Activated CD8-positive, alpha-beta memory T cell treated with anti-CD3 and anti-CD28 coated beads, Interleukin-2, amount 50 U/mL, for 1 hour (primary cell): ENCODE data around the gene EGLN2.
"Not testable (repeated sequence)": the region's sequence is repeated elsewhere in the genome, so short reads cannot be mapped to it uniquely, and the experiment has no call there.

Experiments used
- DNase-seq: peaks from one replicate; pipeline ENCODE4 v3.0.0-alpha.2; 2020; ENCODE audit errors: extremely low read depth

The EGLN2 gene

DNA sequence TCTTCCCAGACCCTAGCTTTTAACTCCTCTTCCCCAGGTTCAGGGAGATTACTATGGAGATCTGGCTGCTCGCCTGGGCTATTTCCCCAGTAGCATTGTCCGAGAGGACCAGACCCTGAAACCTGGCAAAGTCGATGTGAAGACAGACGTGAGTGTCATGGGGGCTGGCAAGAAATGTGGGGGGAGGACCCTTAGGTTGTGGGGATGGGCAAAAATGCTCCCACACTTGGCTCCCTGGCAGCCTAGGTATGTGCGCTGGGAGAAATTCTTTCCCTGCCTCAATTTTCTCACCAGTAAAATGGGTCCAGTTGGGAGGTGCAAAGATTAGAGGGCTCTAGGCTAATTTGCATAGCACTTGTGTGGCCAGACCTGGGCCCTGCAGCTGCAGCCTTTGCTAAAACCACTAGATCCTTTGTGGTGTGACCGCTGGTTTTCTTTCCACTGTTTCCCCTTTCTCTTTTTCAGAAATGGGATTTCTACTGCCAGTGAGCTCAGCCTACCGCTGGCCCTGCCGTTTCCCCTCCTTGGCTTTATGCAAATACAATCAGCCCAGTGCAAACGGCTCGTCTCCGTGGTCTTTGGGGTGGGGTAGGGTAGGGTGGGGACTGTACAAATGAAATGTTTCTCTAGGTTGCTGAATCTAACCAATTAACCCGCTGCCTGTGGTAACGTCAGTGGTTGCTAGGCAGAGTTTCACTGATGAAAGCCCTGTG lies 21.9 kb upstream of the EGLN2 start:
- DNase-seq, result peak; percentile 68

DNA sequence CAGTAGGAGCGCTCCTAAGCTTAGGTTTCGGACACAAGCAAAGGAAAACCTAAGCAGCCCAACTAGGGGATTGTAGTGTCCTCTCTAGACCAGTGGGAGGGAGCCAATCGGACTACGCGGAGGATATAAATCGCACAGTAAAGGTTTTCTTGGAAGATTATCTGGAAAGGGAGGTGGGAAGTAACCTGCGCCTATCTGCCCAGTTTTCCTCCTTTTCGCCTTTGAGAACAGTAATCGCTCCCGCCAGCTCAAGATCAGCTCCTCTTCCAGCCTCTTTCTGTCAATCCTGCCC lies 21.4 kb upstream of the EGLN2 start:
- DNase-seq, result no peak

DNA sequence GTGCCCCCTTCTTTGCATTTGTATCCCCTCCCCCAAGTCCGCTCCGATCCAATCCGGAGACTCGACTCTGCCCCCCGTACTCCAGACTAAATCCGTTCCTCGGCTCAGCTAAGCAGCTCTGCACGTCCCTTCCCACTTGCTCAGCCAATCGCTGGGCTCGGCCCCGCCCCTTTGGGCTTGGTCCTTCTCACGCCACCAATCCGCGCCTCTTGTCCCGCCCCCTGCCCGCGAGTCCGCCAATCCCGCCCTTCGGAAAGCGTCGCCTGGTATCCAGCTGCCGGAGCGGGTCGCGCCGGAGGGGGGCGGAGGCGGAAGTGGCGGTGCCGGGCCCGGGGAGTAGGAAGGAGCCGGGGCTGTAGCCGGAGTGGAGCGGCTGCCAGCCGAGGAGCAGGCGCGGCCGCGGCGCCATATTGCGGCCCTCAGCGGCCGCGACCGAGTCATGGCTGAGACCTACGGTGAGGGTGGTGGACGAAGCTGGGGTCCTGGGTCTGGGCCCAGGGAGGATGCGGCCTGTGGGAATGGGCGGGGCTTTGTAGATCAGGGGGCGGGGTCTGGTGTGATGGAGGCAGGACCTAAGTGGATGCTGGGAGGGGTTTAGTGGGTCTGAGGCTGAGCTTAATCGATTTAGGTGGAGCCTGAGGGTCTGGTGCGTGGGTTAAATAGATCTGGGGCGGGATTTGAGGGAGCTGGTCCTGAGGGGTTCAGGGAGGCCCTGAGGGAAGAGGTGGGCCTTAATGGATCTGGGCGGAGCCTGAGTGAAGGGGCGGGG lies 20.9 kb upstream of the EGLN2 start, which contains the start of gene RAB4B:
RAB4B (plus strand) TSS at position 311 of the 769 bp plus-strand sequence; CDS start at position 440, 129 bp downstream.
- DNase-seq, result peak; percentile 99

DNA sequence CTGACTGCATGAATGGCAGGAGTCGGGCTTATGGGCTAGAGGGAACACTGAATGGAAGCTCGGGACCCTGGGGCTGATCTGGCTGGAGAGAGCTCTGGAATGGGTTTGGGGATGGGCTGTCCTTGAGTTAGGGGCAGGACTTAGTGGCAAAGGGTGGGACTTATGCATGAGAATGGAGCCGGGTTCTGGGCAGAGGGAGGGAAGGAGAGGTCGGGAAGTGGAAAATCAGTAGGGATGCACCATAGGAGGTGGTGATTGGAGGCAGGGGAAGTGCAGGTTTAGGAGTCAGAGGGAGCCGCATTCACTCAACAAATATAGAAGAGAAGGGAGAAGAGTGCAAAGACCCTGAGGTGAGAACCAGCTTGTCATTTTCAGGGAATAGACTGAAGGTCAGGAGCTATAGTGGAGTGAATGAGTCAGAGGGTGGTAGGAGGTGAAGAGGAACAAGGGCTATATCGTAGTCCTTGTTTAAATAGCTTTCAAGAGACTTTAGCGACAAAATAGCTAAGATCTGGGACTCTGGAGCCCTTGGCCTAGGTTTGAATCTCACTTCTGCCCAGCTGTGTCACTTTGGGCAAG lies 20.2 kb upstream of the EGLN2 start:
- no peak for DNase-seq

DNA sequence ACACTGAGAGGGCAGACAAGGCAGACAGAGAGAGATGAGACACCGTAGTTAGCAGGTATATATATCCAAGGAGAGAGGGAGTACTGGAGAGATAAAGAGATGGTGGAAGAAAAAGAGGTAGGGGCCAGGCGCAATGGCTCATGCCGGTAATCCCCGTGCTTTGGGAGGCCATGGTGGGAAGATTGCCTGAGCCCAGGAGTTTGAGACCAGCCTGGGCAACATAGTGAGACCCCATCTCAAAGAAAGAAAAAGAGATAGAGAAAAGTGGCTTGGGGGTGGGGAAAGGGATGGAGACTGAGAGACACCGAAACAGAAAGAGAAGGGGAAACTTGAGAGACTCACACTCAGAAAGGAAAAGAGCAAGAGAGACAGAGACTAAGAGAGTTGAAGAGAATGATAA lies 18.4 kb upstream of the EGLN2 start:
- DNase-seq, result no peak

DNA sequence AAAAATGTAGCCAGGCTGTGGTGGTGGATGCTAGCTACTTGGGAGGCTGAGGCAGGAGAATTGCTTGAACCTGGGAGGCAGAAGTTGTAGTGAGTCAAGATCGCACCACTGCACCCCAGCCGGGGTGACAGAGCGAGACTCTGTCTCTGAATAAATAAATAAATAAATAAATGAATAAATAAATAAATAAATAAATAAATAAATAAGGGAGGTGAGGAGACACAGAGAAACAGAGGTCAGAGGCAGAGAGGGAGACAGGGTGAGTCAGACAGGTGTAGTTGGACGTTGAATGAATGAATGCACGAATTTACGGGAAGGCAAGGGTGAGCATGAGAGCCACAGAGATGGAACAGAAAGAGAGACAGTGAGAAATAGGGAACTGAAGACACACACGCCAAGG lies 17.9 kb upstream of the EGLN2 start:
- DNase-seq, result no peak

DNA sequence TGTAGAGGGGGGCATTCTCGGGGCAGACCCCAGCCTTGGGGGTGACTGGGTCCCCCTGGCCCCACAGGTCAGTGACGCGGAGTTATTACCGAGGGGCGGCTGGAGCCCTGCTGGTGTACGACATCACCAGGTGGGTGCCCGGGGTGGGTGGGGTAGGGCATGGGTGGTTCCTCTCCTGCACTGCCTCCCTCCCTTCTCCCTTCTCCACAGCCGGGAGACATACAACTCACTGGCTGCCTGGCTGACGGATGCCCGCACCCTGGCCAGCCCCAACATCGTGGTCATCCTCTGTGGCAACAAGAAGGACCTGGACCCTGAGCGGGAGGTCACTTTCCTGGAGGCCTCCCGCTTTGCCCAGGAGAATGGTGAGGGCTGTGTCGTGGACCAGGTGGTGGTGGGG lies 15.3 kb upstream of the EGLN2 start:
- DNase-seq, result no peak

DNA sequence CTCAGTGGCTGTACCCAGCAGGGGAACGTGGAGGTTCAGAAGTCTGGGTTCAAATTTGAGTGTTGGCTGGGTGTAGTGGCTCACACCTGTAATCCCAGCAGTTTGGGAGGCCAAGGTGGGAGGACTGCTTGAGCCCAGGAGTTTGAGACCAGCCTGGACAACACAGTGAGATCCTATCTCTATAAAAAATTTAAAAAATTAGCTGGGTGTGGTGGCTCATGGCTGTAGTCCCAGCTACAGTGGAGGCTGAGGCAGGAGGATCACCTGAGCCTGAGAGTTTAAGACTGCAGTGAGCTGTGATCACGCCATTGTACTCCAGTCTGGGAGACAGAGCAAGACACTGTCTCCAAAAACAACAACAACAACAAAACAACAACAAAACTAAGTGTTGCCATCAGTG lies 14.8 kb upstream of the EGLN2 start:
- not testable (repeated sequence) for DNase-seq

DNA sequence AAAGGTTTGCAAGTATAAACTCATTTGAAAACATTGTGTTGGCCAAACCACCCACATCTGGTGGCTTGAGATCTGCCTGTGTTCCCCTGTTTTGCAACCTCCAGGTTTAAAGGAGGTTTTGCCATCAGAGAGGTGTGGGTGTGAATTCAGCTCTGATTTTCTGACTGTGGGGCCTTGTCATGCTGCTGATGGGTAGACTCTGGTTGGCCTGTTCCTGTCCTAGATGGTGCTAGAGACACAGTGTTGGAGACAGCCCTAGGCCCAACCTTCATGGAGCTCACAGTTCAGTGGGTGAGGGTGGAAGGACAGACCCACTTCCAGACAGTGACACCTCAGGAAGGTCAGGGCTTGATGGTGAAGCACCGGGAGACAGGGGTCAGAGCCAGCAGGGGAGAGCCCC lies 13.5 kb upstream of the EGLN2 start:
- no peak for DNase-seq

DNA sequence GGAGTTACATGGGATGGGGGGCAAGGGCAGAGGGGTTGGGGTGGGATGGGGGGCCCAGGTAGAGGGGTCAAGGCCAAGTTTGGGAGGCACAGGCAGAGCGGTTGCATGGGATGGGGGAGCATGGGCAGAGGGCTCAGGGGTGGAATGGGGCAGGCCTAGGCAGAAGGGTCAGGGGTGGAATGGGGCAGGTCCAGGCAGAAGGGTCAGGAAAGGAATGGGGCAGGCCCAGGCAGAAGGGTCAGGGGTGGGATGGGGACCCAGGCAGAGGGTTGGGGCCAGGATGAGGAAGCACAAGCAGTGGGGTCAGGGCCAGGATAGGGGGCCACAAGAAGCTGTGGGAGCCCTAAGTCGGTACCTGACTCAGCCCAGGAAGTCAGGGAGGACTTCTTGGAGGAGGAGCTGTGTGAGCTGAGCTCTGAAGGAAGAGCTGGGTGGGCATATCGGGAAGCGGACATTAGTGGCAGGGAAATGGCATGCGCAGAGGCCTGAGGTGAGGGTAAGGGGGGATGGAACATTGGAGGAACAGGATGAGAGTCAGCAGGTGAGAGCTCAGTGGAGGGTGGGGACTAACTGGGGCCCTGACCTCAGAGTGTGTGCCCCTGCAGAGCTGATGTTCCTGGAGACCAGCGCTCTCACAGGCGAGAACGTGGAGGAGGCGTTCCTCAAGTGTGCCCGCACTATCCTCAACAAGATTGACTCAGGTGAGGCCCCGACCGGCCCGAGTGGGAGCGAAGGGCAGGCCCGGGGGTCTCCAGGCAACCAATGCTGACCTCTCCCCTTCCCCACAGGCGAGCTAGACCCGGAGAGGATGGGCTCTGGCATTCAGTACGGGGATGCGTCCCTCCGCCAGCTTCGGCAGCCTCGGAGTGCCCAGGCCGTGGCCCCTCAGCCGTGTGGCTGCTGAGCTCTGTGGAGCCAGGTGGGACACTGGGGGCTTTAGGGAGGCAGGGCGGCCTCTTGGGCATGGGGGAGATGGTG lies 12.6 kb upstream of the EGLN2 start:
- DNase-seq, result no peak

DNA sequence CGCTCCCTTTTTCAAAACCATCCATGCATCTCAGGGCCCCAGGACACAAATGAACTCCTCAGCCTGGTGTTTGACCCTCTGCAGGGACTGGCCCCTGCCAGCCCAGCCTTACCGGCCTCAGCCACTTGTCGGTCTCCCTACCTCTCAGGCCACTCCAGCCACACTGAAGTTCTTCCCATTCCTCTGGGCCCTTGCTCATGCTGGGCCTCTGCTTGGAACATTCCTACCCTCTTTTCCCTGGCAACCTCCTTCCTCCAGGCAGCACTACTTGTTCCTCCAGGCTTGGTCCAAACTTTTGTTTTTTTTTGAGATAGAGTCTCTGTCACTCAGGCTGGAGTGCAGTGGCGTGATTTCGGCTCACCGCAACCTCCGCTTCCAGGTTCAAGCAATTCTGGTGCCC lies 7.6 kb upstream of the EGLN2 start:
- no peak for DNase-seq

DNA sequence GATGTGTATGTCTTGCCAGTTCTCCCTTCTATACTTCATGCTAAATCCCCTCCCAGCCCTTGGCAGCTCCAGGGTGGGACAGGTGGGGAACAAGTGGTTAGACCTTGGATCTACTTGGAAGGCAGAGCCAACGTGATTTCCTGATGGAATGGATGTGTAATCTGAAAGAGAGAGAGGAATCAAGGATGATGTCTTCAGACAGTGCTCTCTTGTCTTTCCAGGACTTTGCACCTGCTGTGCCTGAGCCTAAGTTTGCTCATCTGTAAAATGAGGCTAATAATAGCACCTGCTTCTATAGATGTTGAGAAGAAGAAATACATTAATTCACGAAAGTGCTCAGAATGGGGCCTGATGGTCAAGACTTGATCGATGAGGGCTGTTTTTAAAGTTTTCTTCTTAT lies 7.0 kb upstream of the EGLN2 start:
- no peak for DNase-seq

DNA sequence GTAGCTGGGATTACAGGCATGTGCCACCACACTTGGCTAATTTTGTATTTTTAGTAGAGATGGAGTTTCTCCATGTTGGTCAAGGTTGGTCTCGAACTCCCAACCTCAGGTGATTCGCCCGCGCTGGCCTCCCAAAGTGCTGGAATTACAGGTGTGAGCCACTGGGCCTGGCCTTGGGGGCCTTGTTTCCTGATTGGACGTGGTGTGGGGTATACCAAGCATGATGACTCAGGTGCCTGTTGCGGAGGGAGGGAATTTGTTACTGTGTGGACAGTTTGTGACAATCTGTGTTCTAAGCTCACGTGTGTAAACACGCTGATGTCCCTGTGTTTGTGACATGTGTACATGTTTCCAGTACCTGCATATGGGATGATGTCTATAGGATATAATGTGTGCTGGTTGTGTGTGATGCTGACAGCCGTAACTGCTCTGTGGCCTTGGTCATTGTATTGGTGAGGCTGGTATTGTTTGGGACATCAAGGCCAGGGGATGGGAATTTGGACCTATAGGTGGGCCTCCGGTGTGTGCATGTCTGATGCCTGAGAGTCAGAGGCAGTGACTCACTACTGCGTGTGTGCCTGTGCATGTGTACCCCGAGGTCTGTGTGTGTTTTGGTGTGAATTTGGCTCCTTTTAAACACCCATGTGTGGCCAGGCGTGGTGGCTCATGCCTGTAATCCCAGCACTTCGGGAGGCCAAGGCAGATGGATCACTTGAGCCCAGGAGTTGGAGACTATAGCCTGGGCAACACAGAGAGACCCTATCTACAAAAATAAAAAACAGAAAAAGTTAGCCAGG lies 1.6 kb upstream of the EGLN2 start:
- no peak for DNase-seq

DNA sequence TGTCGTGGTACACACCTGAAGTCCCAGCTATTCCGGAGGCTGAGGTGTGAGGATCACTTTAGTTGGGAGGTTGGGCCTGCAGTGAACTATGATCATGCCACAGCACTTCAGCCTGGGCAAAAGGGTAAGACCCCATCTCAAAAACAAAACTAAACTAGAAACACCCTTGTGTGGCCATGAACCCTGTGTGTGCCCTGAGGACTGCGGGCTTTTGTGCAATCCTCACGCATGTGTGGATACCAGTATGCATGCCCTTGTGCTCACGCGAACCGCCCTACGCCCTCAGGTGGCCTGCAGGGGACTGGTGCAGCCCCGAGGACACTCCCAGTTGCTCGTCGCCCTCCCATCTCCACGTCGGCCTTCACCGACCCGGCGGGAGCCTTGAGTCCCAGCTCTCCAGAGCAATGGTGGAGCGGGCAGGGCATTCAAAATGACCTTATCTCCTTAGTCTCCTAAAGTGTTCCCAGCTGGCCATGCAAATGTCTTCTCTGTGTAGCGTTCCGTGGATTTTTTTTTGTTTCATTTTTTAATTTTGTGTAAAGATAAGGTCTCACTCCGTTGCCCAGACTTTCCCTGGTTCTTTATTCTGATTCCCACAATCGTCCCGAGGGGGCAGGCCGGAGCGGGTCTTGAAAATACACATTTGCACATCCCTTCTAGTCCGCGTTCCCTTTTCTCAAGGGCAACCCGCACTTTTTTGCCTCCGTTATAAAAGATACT lies 868 bp upstream of the EGLN2 start:
- DNase-seq, result peak; percentile 42

DNA sequence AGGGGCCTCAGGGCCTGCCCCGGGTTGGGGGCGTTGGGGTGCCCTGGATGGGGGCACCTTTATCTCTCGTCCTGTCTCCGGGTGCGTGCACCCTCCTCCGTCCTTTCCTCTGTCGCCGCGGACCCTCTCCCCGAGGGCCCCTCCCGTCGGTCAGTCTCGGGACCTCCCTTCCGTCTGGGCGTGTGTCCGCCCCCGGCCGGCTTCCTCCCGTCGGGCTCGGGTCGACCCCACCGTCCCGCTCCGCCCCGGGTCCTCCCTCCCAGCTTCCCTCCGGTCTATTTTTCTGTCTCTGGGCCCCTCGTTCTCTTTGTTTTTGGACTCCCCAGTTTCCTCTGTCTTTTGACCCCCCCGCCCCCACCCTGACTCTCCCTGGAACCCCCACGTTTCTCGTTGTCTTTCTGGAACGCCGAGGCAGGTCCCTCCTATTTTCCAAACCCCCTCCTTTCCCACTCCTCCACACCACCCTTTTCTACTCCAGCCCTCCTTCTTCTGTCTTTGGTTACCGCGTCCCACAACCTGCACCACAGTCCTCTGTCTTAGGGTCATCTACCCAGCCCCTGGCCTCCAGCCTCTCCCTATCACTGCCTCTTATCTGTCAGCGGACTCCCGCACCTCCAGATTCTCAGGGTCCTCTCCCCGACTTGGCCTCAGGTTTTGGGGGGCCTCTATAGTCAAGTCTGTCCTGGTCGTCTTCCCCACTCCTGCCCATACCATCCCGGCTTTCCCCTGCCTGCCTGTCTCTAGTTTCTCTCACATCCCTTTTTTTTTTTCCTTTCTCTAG lies 757 bp downstream of the EGLN2 start:
- DNase-seq, result no peak

DNA sequence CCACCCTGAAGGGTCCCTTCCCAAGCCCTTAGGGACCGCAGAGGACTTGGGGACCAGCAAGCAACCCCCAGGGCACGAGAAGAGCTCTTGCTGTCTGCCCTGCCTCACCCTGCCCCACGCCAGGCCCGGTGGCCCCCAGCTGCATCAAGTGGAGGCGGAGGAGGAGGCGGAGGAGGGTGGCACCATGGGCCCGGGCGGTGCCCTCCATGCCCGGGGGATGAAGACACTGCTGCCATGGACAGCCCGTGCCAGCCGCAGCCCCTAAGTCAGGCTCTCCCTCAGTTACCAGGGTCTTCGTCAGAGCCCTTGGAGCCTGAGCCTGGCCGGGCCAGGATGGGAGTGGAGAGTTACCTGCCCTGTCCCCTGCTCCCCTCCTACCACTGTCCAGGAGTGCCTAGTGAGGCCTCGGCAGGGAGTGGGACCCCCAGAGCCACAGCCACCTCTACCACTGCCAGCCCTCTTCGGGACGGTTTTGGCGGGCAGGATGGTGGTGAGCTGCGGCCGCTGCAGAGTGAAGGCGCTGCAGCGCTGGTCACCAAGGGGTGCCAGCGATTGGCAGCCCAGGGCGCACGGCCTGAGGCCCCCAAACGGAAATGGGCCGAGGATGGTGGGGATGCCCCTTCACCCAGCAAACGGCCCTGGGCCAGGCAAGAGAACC lies 1.5 kb downstream of the EGLN2 start:
- no peak for DNase-seq

DNA sequence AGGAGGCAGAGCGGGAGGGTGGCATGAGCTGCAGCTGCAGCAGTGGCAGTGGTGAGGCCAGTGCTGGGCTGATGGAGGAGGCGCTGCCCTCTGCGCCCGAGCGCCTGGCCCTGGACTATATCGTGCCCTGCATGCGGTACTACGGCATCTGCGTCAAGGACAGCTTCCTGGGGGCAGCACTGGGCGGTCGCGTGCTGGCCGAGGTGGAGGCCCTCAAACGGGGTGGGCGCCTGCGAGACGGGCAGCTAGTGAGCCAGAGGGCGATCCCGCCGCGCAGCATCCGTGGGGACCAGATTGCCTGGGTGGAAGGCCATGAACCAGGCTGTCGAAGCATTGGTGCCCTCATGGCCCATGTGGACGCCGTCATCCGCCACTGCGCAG lies 2.0 kb downstream of the EGLN2 start:
- no peak for DNase-seq

DNA sequence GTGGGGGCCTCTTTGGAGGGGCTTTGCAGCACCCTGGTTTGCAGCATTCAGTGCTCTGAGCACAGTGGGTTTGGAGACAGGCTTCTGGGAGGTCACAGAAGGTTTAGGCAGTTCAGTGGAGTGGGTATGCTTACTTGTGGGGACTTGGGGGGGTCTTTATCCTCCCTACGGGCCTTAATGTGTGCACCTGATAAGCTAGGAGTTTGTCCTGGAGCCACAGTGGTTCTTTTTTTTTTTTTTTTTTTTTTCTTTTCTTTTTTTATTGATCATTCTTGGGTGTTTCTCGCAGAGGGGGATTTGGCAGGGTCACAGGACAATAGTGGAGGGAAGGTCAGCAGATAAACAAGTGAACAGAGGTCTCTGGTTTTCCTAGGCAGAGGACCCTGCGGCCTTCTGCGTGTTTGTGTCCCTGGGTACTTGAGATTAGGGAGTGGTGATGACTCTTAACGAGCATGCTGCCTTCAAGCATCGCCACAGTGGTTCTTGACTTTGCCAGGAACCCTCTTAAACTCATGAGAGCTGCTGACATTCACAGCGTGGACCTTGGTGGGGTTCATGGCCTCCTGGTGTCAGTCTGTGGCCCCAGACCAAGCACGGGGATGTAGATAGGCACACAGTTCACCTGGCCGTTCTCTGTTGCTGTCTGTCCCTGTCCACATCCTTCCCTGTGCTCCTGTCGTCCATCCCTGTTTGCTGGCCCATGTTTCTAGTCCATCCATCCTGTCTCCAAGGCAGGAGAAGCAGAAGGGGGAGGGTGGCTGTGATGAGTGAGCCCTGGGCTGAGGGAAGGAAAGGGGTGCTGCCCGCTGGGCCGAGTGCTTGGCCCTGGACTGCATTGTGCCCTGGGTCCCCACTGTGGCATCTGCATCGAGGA lies 2.7 kb downstream of the EGLN2 start:
- DNase-seq, result no peak
